Measurements from ENCODE around the gene NUBPL.
"Not testable (repeated sequence)": the region's sequence is repeated elsewhere in the genome, so short reads cannot be mapped to it uniquely, and the experiment has no call there.

NUBPL gene

GRCh38 chr14:31813724-31814490 lies 252.7 kb downstream of the NUBPL start:
- not testable (repeated sequence) for DNase-seq (ENCODE audit: low read depth)

- DNase-seq (ENCODE audit: low read depth): no peak
Observed at GRCh38 chr14:31819281-31819680, 258.1 kb downstream of the NUBPL start.

- DNase-seq (ENCODE audit: low read depth): no peak
Observed at GRCh38 chr14:31825459-31825858, 264.3 kb downstream of the NUBPL start.

GRCh38 chr14:31827325-31827724 lies 266.1 kb downstream of the NUBPL start:
- no peak for DNase-seq (ENCODE audit: low read depth)

- DNase-seq (ENCODE audit: low read depth): no peak
Observed at GRCh38 chr14:31828946-31829868, 268.0 kb downstream of the NUBPL start.

GRCh38 chr14:31834616-31835015 lies 273.4 kb downstream of the NUBPL start:
- no peak for DNase-seq (ENCODE audit: low read depth)

GRCh38 chr14:31835049-31835448 lies 273.8 kb downstream of the NUBPL start:
- no peak for DNase-seq (ENCODE audit: low read depth)

- DNase-seq (ENCODE audit: low read depth): no peak
Observed at GRCh38 chr14:31837031-31837430, 275.8 kb downstream of the NUBPL start.

GRCh38 chr14:31842899-31843298 lies 281.7 kb downstream of the NUBPL start:
- DNase-seq (ENCODE audit: low read depth): no peak

- DNase-seq (ENCODE audit: low read depth): no peak
Observed at GRCh38 chr14:31843361-31844091, 282.3 kb downstream of the NUBPL start.

GRCh38 chr14:31854508-31855075 lies 293.4 kb downstream of the NUBPL start:
- no peak for DNase-seq (ENCODE audit: low read depth)

GRCh38 chr14:31855262-31855661 lies 294.1 kb downstream of the NUBPL start:
- no peak for DNase-seq (ENCODE audit: low read depth)

GRCh38 chr14:31856003-31856402 lies 294.8 kb downstream of the NUBPL start:
- DNase-seq (ENCODE audit: low read depth): not testable (repeated sequence)

GRCh38 chr14:31858868-31859267 lies 297.7 kb downstream of the NUBPL start:
- DNase-seq (ENCODE audit: low read depth): no peak

- no peak for DNase-seq (ENCODE audit: low read depth)
Observed at GRCh38 chr14:31864937-31865855, 304.0 kb downstream of the NUBPL start.

- no peak for DNase-seq (ENCODE audit: low read depth)
Observed at GRCh38 chr14:31867570-31867969, 306.4 kb downstream of the NUBPL start.

- not testable (repeated sequence) for DNase-seq (ENCODE audit: low read depth)
Observed at GRCh38 chr14:31868096-31868495, 306.9 kb downstream of the NUBPL start.

GRCh38 chr14:31876741-31877140 lies 315.5 kb downstream of the NUBPL start:
- DNase-seq (ENCODE audit: low read depth): no peak

GRCh38 chr14:31877255-31877798 lies 316.1 kb downstream of the NUBPL start:
- no peak for DNase-seq (ENCODE audit: low read depth)

- DNase-seq (ENCODE audit: low read depth): no peak
Observed at GRCh38 chr14:31879661-31880348, 318.6 kb downstream of the NUBPL start.
